ENCODE results near the gene ZNF474. TPM values are rescaled to one million over a fixed set of nuclear protein-coding genes. Genes with fewer than 3 reads are reported as not detected.

Gene ZNF474
- total RNA-seq, 1 experiment from 2014 or later = 0.73 TPM

- Mint-ChIP-seq H3K4me1 (ENCODE audit: low read depth, unreplicated experiment) (no peaks in the 10 kb centered on the region), H3K9me3 (ENCODE audit: low read depth, unreplicated experiment) (no peaks in the 10 kb centered on the region), H3K36me3 (ENCODE audit: insufficient read depth, unreplicated experiment) (no peaks in the 10 kb centered on the region), H3K27me3 (ENCODE audit: unreplicated experiment) (no peaks in the 10 kb centered on the region), H3K27ac (ENCODE audit: unreplicated experiment) (no peak overlapping the region), H3K4me3 (ENCODE audit: low read depth, unreplicated experiment) (no peak overlapping the region)
- intact Hi-C loops (cut with micrococcal nuclease; ENCODE audit: unreplicated experiment) = no loop called here
- DNase-seq = no peak
- TF ChIP-seq, protein P1, sequence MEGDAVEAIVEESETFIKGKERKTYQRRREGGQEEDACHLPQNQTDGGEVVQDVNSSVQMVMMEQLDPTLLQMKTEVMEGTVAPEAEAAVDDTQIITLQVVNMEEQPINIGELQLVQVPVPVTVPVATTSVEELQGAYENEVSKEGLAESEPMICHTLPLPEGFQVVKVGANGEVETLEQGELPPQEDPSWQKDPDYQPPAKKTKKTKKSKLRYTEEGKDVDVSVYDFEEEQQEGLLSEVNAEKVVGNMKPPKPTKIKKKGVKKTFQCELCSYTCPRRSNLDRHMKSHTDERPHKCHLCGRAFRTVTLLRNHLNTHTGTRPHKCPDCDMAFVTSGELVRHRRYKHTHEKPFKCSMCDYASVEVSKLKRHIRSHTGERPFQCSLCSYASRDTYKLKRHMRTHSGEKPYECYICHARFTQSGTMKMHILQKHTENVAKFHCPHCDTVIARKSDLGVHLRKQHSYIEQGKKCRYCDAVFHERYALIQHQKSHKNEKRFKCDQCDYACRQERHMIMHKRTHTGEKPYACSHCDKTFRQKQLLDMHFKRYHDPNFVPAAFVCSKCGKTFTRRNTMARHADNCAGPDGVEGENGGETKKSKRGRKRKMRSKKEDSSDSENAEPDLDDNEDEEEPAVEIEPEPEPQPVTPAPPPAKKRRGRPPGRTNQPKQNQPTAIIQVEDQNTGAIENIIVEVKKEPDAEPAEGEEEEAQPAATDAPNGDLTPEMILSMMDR (IDR thresholded peaks at IDR 0.05; ENCODE audit: unreplicated experiment) = no peak
- CTCF ChIA-PET = interaction anchor here (1.1 kb wide), 1 partner anchor 15 kb away, joined by 3 read pairs; no protein-coding TSS in a partner anchor
- no TSS peak for BruUV-seq (replicated peaks)
Measured at GRCh38 chr5:122141751-122142150, 12.4 kb downstream of the ZNF474 start.

- Mint-ChIP-seq H3K27me3 (ENCODE audit: unreplicated experiment) (no peaks in the 10 kb centered on the region), H3K36me3 (ENCODE audit: insufficient read depth, unreplicated experiment) (no peaks in the 10 kb centered on the region), H3K4me1 (ENCODE audit: low read depth, unreplicated experiment) (no peaks in the 10 kb centered on the region), H3K9me3 (ENCODE audit: low read depth, unreplicated experiment) (no peaks in the 10 kb centered on the region), H3K4me3 (ENCODE audit: low read depth, unreplicated experiment) (no peak overlapping the region), H3K27ac (ENCODE audit: unreplicated experiment) (no peak overlapping the region)
- TF ChIP-seq, protein P1 (IDR thresholded peaks at IDR 0.05; ENCODE audit: unreplicated experiment) = no peak
- BruUV-seq (replicated peaks) = no TSS peak
- no peak for DNase-seq
- intact Hi-C loops (cut with micrococcal nuclease; ENCODE audit: unreplicated experiment) = no loop called here
- CTCF ChIA-PET = interaction anchor here (0.7 to 1.1 kb wide), 2 partner anchors 14 to 15 kb away, joined by 3 to 4 read pairs; no protein-coding TSS in a partner anchor
Measured at GRCh38 chr5:122142480-122143164, 13.3 kb downstream of the ZNF474 start.

GRCh38 chr5:122144236-122144635 lies 14.9 kb downstream of the ZNF474 start:
- BruUV-seq (replicated peaks) = no TSS peak
- TF ChIP-seq, protein P1 (IDR thresholded peaks at IDR 0.05; ENCODE audit: unreplicated experiment) = no peak
- intact Hi-C loops (cut with micrococcal nuclease; ENCODE audit: unreplicated experiment) = no loop called here
- CTCF ChIA-PET = no interaction called here
- H3K9me3 Mint-ChIP-seq (ENCODE audit: low read depth, unreplicated experiment) = no peaks in the 10 kb centered on the region
- no peaks in the 10 kb centered on the region for H3K27me3 Mint-ChIP-seq (ENCODE audit: unreplicated experiment)
- DNase-seq = no peak
- no peaks in the 10 kb centered on the region for H3K36me3 Mint-ChIP-seq (ENCODE audit: insufficient read depth, unreplicated experiment)
- no peaks in the 10 kb centered on the region for H3K4me1 Mint-ChIP-seq (ENCODE audit: low read depth, unreplicated experiment)
- H3K4me3 Mint-ChIP-seq (ENCODE audit: low read depth, unreplicated experiment) = no peak overlapping the region
- no peak overlapping the region for H3K27ac Mint-ChIP-seq (ENCODE audit: unreplicated experiment)

DNA sequence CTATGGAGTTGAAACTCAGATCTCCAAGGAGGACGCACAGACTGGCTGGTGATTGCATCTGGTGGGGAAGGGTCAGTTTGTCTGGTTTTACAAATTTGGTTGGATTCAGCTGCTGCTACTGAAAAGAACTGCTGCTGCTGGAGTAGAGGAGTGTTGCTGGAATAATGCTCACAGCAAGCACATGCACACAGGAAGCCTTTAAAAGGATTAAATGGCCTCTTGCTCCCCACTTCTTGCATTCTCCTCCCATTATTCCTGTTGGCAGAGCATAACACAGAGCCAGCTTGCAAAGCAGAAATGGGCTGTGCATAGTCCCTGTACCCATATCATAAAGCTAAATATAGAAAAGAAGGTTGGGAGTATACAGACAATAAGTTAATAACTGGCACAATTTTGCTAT lies 16.6 kb downstream of the ZNF474 start:
- Mint-ChIP-seq H3K4me1 (ENCODE audit: low read depth, unreplicated experiment) (no peaks in the 10 kb centered on the region), H3K9me3 (ENCODE audit: low read depth, unreplicated experiment) (no peaks in the 10 kb centered on the region), H3K36me3 (ENCODE audit: insufficient read depth, unreplicated experiment) (no peaks in the 10 kb centered on the region), H3K27me3 (ENCODE audit: unreplicated experiment) (no peaks in the 10 kb centered on the region), H3K4me3 (ENCODE audit: low read depth, unreplicated experiment) (no peak overlapping the region), H3K27ac (ENCODE audit: unreplicated experiment) (no peak overlapping the region)
- TF ChIP-seq, protein P1 (IDR thresholded peaks at IDR 0.05; ENCODE audit: unreplicated experiment) = no peak
- intact Hi-C loops (cut with micrococcal nuclease; ENCODE audit: unreplicated experiment) = no loop called here
- no TSS peak for BruUV-seq (replicated peaks)
- no peak for DNase-seq
- CTCF ChIA-PET = no interaction called here

All from Calu3 (cell line).